ENCODE measurements around the gene ZFC3H1.
"Not testable (repeated sequence)": the region's sequence is repeated elsewhere in the genome, so short reads cannot be mapped to it uniquely, and the experiment has no call there.

ZFC3H1 gene

GRCh38 chr12:71578694-71579258, 84.9 kb downstream of the ZFC3H1 start:
- DNase-seq (ENCODE audit: low read depth): no peak

GRCh38 chr12:71576496-71576895, 87.2 kb downstream of the ZFC3H1 start:
- no peak for DNase-seq (ENCODE audit: low read depth)

- DNase-seq (ENCODE audit: low read depth): not testable (repeated sequence)
Observed at GRCh38 chr12:71569885-71570284, 93.8 kb downstream of the ZFC3H1 start.

- no peak for DNase-seq (ENCODE audit: low read depth)
Observed at GRCh38 chr12:71567537-71567936, 96.1 kb downstream of the ZFC3H1 start.

GRCh38 chr12:71566655-71567054, 97.0 kb downstream of the ZFC3H1 start:
- no peak for DNase-seq (ENCODE audit: low read depth)

GRCh38 chr12:71565535-71565934, 98.1 kb downstream of the ZFC3H1 start:
- DNase-seq (ENCODE audit: low read depth): no peak

- no peak for DNase-seq (ENCODE audit: low read depth)
Observed at GRCh38 chr12:71562676-71563595, 100.7 kb downstream of the ZFC3H1 start.
